Lower leg skin (tissue), 3 donors: Measurements from ENCODE around the gene CD53.

Source experiments
- CTCF ChIP-seq, 3 donors: fragments of 450-650 bp; IDR thresholded peaks; one replicate each; pipeline ENCODE4 v1.5.1; 2016; ENCODE audit warnings: antibody characterized with exemption in 3 of 3, mild to moderate bottlenecking in 3 of 3, moderate library complexity in 2 of 3
- POLR2A ChIP-seq, 2 donors: fragments of 450-650 bp; IDR thresholded peaks; one replicate each; pipeline ENCODE4 v1.6.1; 2016 to 2017; ENCODE audit warnings: antibody characterized with exemption in 2 of 2, mild to moderate bottlenecking in 1 of 2, moderate library complexity in 1 of 2

GRCh38 chr1:110875216-110875731 is 2.3 kb downstream of the CD53 start:
- TF ChIP-seq POLR2A (IDR thresholded peaks at IDR 0.05) (no peak), CTCF (IDR thresholded peaks at IDR 0.05) (no peak)
